Parathyroid adenoma (tissue), 2 donors: ENCODE data around the gene RNF114.

Source experiments
- H2AFZ ChIP-seq: fragments of 300-600 bp; sonication (generic); one replicate; pipeline ENCODE4 v1.7.0; 2017; ENCODE audit warnings: antibody characterized with exemption, mild to moderate bottlenecking
- H3K27ac ChIP-seq: fragments of 300-600 bp; sonication (generic); one replicate; pipeline ENCODE4 v1.7.0; 2017
- H3K27me3 ChIP-seq: fragments of 300-600 bp; sonication (generic); one replicate; pipeline ENCODE4 v1.7.0; 2017; ENCODE audit warnings: low read length; ENCODE audit not compliant: control insufficient read depth, insufficient read depth
- H3K36me3 ChIP-seq: fragments of 300-600 bp; sonication (generic); one replicate; pipeline ENCODE4 v1.7.0; 2017; ENCODE audit warnings: low read length; ENCODE audit not compliant: control insufficient read depth, insufficient read depth
- H3K4me1 ChIP-seq: fragments of 300-600 bp; sonication (generic); one replicate; pipeline ENCODE4 v1.7.0; 2017; ENCODE audit warnings: control low read depth
- H3K4me2 ChIP-seq: fragments of 300-600 bp; sonication (generic); one replicate; pipeline ENCODE4 v1.7.0; 2017; ENCODE audit warnings: low read length
- H3K4me3 ChIP-seq: fragments of 300-600 bp; sonication (generic); one replicate; pipeline ENCODE4 v1.7.0; 2017; ENCODE audit warnings: low read depth, low read length
- H3K79me2 ChIP-seq: fragments of 300-600 bp; sonication (generic); one replicate; pipeline ENCODE4 v1.7.0; 2017; ENCODE audit warnings: control low read depth
- H3K9ac ChIP-seq: fragments of 300-600 bp; sonication (generic); one replicate; pipeline ENCODE4 v1.7.0; 2017; ENCODE audit warnings: mild to moderate bottlenecking
- H3K9me3 ChIP-seq: fragments of 300-600 bp; sonication (generic); one replicate; pipeline ENCODE4 v1.7.0; 2017; ENCODE audit warnings: low read length; ENCODE audit not compliant: control insufficient read depth
- CTCF ChIP-seq: fragments of 300-600 bp; sonication (generic); IDR thresholded peaks from one replicate; pipeline ENCODE4 v1.7.0; 2017; ENCODE audit warnings: antibody characterized with exemption, mild to moderate bottlenecking
- donor health status: primary hyperparathyroidism.

RNF114 gene

GRCh38 chr20:49928411-49929141 is 7.6 kb upstream of the RNF114 start:
- Histone ChIP-seq H2AFZ (peak overlapping the region; percentile 65), H3K4me1 (no peaks in the 10 kb centered on the region), H3K27ac (no peak overlapping the region), H3K4me2 (peak overlapping the region; percentile 25), H3K36me3 (no peaks in the 10 kb centered on the region), H3K9me3 (no peaks in the 10 kb centered on the region), H3K4me3 (no peak overlapping the region), H3K79me2 (no peaks in the 10 kb centered on the region), H3K9ac (no peak overlapping the region), H3K27me3 (no peaks in the 10 kb centered on the region)
- TF ChIP-seq CTCF = peak; percentile 95

GRCh38 chr20:49929142-49929494 is 7.1 kb upstream of the RNF114 start:
- no peak for TF ChIP-seq CTCF
- Histone ChIP-seq H3K36me3 (no peaks in the 10 kb centered on the region), H3K9me3 (no peaks in the 10 kb centered on the region), H3K4me1 (no peaks in the 10 kb centered on the region), H3K4me3 (no peak overlapping the region), H3K9ac (no peak overlapping the region), H3K4me2 (no peak overlapping the region), H3K27ac (no peak overlapping the region), H3K79me2 (no peaks in the 10 kb centered on the region), H3K27me3 (no peaks in the 10 kb centered on the region), H2AFZ (peak overlapping the region; percentile 65)

GRCh38 chr20:49935746-49936152 is 448 bp upstream of the RNF114 start:
- Histone ChIP-seq H3K9me3 (no peaks in the 10 kb centered on the region), H3K4me2 (peak overlapping the region; percentile 95), H3K9ac (no peak overlapping the region), H3K4me3 (no peak overlapping the region), H3K79me2 (peaks cover 35% of the 10 kb centered on the region), H3K36me3 (no peaks in the 10 kb centered on the region), H3K27ac (no peak overlapping the region), H2AFZ (peak overlapping the region; percentile 87), H3K27me3 (no peaks in the 10 kb centered on the region), H3K4me1 (peaks cover 19% of the 10 kb centered on the region)
- no peak for TF ChIP-seq CTCF

GRCh38 chr20:49937027-49937929 is 1.1 kb downstream of the RNF114 start:
- H3K36me3 ChIP-seq = no peaks in the 10 kb centered on the region
- TF ChIP-seq CTCF = no peak
- peak overlapping the region; percentile 54 for H3K9ac ChIP-seq
- H3K27ac ChIP-seq = peak overlapping the region; percentile 70
- H3K4me2 ChIP-seq = peak overlapping the region; percentile 95
- peaks cover 19% of the 10 kb centered on the region for H3K4me1 ChIP-seq
- H3K4me3 ChIP-seq = peak overlapping the region; percentile 89
- peaks cover 38% of the 10 kb centered on the region for H3K79me2 ChIP-seq
- H3K9me3 ChIP-seq = no peaks in the 10 kb centered on the region
- H2AFZ ChIP-seq = peak overlapping the region; percentile 87
- no peaks in the 10 kb centered on the region for H3K27me3 ChIP-seq
